PC-3 (cell line): Measurements from ENCODE around the gene SCMH1. TPM values are rescaled to one million over a fixed set of nuclear protein-coding genes. Genes with fewer than 3 reads are reported as not detected.

Experiments
- ATAC-seq: fragments of 200-7000 bp; cut with Tn5 transposase; 2 replicates; pipeline ENCODE4 v1.9.1; 2020; ENCODE audit warnings: mild to moderate bottlenecking, moderate library complexity
- BruUV-seq: library from RNA; stranded (reverse); fragments of 400-500 nt; replicated peaks from 2 replicates; lab custom pipeline; 2021; lab: Mats Ljungman, UMichigan
- CTCF ChIA-PET: fragments of 300-600 bp; sonication (Branson Sonifier 250); formaldehyde crosslinking; loops from one replicate; lab custom pipeline; 2022; ENCODE audit warnings: antibody characterized with exemption; lab: Charles Lee
- POLR2A ChIA-PET: fragments of 300-600 bp; sonication (Branson Sonifier 250); formaldehyde crosslinking; loops from one replicate; lab custom pipeline; 2022; ENCODE audit warnings: antibody characterized with exemption; ENCODE audit not compliant: unreplicated experiment; lab: Charles Lee
- DNase-seq: peaks from one replicate; pipeline ENCODE4 v3.0.0-alpha.2; 2015
- H2AFZ ChIP-seq: fragments of 300-600 bp; sonication (generic); 2 replicates; pipeline ENCODE4 v1.6.0; 2016; ENCODE audit warnings: antibody characterized with exemption, low read length
- H3F3A ChIP-seq: fragments of 300-600 bp; sonication (generic); one replicate; pipeline ENCODE4 v1.6.0; 2017; ENCODE audit warnings: antibody characterized with exemption, low read length, control low read depth, mild to moderate bottlenecking; ENCODE audit not compliant: unreplicated experiment
- H3K27ac ChIP-seq: fragments of 300-600 bp; sonication (generic); 2 replicates; pipeline ENCODE4 v1.5.1; 2016; ENCODE audit warnings: mild to moderate bottlenecking, low read length
- H3K27me3 ChIP-seq: fragments of 300-600 bp; sonication (generic); 2 replicates; pipeline ENCODE4 v1.6.1; 2016; ENCODE audit warnings: low read length, mixed read lengths
- H3K36me3 ChIP-seq: fragments of 300-600 bp; sonication (generic); 2 replicates; pipeline ENCODE4 v1.6.1; 2016; ENCODE audit warnings: low read depth, mixed run types, low read length, mixed read lengths
- H3K4me1 ChIP-seq: fragments of 300-600 bp; sonication (generic); 2 replicates; pipeline ENCODE4 v1.5.1; 2016; ENCODE audit warnings: low read length; ENCODE audit not compliant: insufficient read depth
- H3K4me2 ChIP-seq: fragments of 300-600 bp; sonication (generic); 2 replicates; pipeline ENCODE4 v1.6.0; 2016; ENCODE audit warnings: low read length
- H3K4me3 ChIP-seq: fragments of 300-600 bp; sonication (generic); 2 replicates; pipeline ENCODE4 v1.5.1; 2016; ENCODE audit warnings: mild to moderate bottlenecking, low read length, mixed read lengths
- H3K79me2 ChIP-seq: fragments of 300-600 bp; sonication (generic); 2 replicates; pipeline ENCODE4 v1.6.1; 2017; ENCODE audit warnings: low read length, mixed read lengths
- H3K9ac ChIP-seq: fragments of 300-600 bp; sonication (generic); 2 replicates; pipeline ENCODE4 v1.6.0; 2016; ENCODE audit warnings: mild to moderate bottlenecking, low read length
- H3K9me2 ChIP-seq: fragments of 300-600 bp; sonication (generic); replicated peaks from 2 replicates; pipeline ENCODE4 v1.6.1; 2016; ENCODE audit warnings: mixed run types, low read length, mixed read lengths
- H3K9me3 ChIP-seq: fragments of 300-600 bp; sonication (generic); 2 replicates; pipeline ENCODE4 v1.6.1; 2016; ENCODE audit warnings: low read length, mixed read lengths
- H4K20me1 ChIP-seq: fragments of 300-600 bp; sonication (generic); 2 replicates; pipeline ENCODE4 v1.6.1; 2016; ENCODE audit warnings: low read length, mixed read lengths
- CTCF ChIP-seq: fragments of 300-600 bp; sonication (generic); conservative IDR thresholded peaks from 2 replicates; pipeline ENCODE4 v1.5.1; 2017; ENCODE audit warnings: antibody characterized with exemption, low read depth, mild to moderate bottlenecking, low read length
- EZH2 ChIP-seq: fragments of 300-600 bp; sonication (generic); IDR thresholded peaks from one replicate; pipeline ENCODE4 v1.6.1; 2017; ENCODE audit warnings: antibody characterized with exemption, mild to moderate bottlenecking, low read length; ENCODE audit not compliant: unreplicated experiment
- EZH2phosphoT487 ChIP-seq: fragments of 300-600 bp; sonication (generic); IDR thresholded peaks from 2 replicates; pipeline ENCODE4 v1.6.1; 2018; ENCODE audit warnings: mild to moderate bottlenecking, antibody characterized with exemption, low read length, borderline replicate concordance
- intact Hi-C: fragments of 100-400 bp; cut with micrococcal nuclease; formaldehyde crosslinking; loops from 2 replicates; pipeline ENCODE4 v1.9.0; 2023
- total RNA-seq: library from RNA; depleted of rRNA; stranded (reverse); fragments of >200 nt; gene quantifications from 2 replicates; pipeline ENCODE4 v1.2.3, GENCODE V29; 2014

Gene SCMH1
- total RNA-seq, 1 experiment from 2014 or later, result 33.6 TPM

GRCh38 chr1:41098730-41099460, 143.2 kb downstream of the SCMH1 start:
- no peaks in the 10 kb centered on the region for H3K36me3 ChIP-seq
- H3K4me3 ChIP-seq, result no peak overlapping the region
- no TSS peak for BruUV-seq
- H4K20me1 ChIP-seq, result no peaks in the 10 kb centered on the region
- H3K27me3 ChIP-seq, result no peaks in the 10 kb centered on the region
- H3K4me1 ChIP-seq, result peaks cover 18% of the 10 kb centered on the region
- H3F3A ChIP-seq, result no peaks in the 10 kb centered on the region
- ChIA-PET POLR2A (no interaction called here), CTCF (no interaction called here)
- H3K79me2 ChIP-seq, result no peaks in the 10 kb centered on the region
- no peak overlapping the region for H3K9ac ChIP-seq
- H3K4me2 ChIP-seq, result no peak overlapping the region
- ATAC-seq, result no peak
- no peak overlapping the region for H3K27ac ChIP-seq
- intact Hi-C loops, result no loop called here
- no peaks in the 10 kb centered on the region for H3K9me2 ChIP-seq
- DNase-seq, result no peak
- H2AFZ ChIP-seq, result no peak overlapping the region
- no peaks in the 10 kb centered on the region for H3K9me3 ChIP-seq
- TF ChIP-seq EZH2phosphoT487 (no peak), CTCF (no peak), EZH2 (no peak)

GRCh38 chr1:41097105-41097504, 145.0 kb downstream of the SCMH1 start:
- Histone ChIP-seq H3F3A (no peaks in the 10 kb centered on the region), H3K27me3 (no peaks in the 10 kb centered on the region), H3K9me3 (no peaks in the 10 kb centered on the region), H3K9me2 (no peaks in the 10 kb centered on the region), H2AFZ (no peak overlapping the region), H3K9ac (no peak overlapping the region), H3K36me3 (no peaks in the 10 kb centered on the region), H3K79me2 (no peaks in the 10 kb centered on the region), H3K27ac (no peak overlapping the region), H4K20me1 (no peaks in the 10 kb centered on the region), H3K4me1 (peaks cover 8% of the 10 kb centered on the region), H3K4me3 (no peak overlapping the region), H3K4me2 (no peak overlapping the region)
- intact Hi-C loops, result no loop called here
- DNase-seq (no peak), ATAC-seq (no peak)
- TF ChIP-seq EZH2phosphoT487 (no peak), EZH2 (no peak), CTCF (no peak)
- ChIA-PET CTCF (no interaction called here), POLR2A (no interaction called here)
- BruUV-seq, result no TSS peak

GRCh38 chr1:41093826-41094225, 148.3 kb downstream of the SCMH1 start:
- no peaks in the 10 kb centered on the region for H3K79me2 ChIP-seq
- H4K20me1 ChIP-seq, result no peaks in the 10 kb centered on the region
- H3K4me2 ChIP-seq, result no peak overlapping the region
- ATAC-seq (no peak), DNase-seq (no peak)
- no peaks in the 10 kb centered on the region for H3F3A ChIP-seq
- no peak overlapping the region for H3K9ac ChIP-seq
- no peak overlapping the region for H3K4me3 ChIP-seq
- H3K36me3 ChIP-seq, result no peaks in the 10 kb centered on the region
- H3K9me3 ChIP-seq, result no peaks in the 10 kb centered on the region
- H3K4me1 ChIP-seq, result no peaks in the 10 kb centered on the region
- intact Hi-C loops, result no loop called here
- no peak for TF ChIP-seq EZH2
- TF ChIP-seq CTCF, result no peak
- TF ChIP-seq EZH2phosphoT487, result no peak
- ChIA-PET CTCF (no interaction called here), POLR2A (no interaction called here)
- no TSS peak for BruUV-seq
- no peak overlapping the region for H3K27ac ChIP-seq
- H3K27me3 ChIP-seq, result no peaks in the 10 kb centered on the region
- no peak overlapping the region for H2AFZ ChIP-seq
- no peaks in the 10 kb centered on the region for H3K9me2 ChIP-seq
